GM12865 (cell line): ENCODE measurements around the gene ATP8A1.

Experiments
- DNase-seq: peaks from one replicate; pipeline ENCODE4 v3.0.0; 2010; ENCODE audit warnings: low read depth
- H3K4me3 ChIP-seq: 2 replicates; pipeline ENCODE4 v1.5.1; 2011; ENCODE audit warnings: mild to moderate bottlenecking, low read depth, low read length, control low read depth
- TF ChIP-seq, protein P1 (sequence below): IDR thresholded peaks from 2 replicates; pipeline ENCODE4 v1.5.1; 2011; ENCODE audit warnings: low read length, control low read depth, low read depth, inconsistent platforms; ENCODE audit not compliant: insufficient read depth; ENCODE audit errors: missing control alignments

ATP8A1 gene

DNA sequence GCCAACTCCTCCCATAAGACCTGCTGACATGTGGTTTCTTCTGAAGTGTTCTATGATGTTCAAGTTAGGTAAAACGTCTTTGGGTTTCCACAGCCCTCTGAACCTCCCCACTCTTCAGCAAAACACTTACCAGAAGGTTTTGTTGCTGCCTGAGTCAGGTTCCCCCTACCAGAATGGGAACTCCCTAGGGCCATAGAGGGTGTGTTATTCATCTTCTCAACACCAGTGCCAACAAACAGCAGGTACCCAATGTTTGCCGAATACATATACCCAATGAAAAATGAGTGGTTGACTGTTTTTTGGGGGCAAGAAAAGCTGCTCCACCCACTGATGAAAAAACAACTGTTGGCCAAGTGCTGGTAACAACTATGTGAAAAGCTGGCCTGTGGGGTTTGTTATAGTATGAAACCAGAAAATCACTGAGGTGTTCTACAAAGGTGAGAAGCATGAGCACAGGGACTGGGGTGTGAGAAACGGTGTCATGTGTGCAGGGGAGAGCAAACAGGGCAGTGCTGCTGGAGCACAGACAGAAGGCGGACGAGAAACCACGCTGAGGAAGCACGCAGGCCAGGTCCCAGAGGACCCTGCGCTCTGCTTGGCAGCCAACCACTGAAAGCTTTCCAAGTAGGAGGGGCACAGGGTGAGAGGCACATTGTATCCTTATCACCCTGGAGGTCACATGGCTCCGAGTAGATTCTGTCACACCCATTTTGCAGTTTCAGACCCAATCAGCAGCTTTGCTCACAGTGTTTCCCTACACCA, 28.8 kb downstream of the ATP8A1 start:
- TF ChIP-seq, protein P1, sequence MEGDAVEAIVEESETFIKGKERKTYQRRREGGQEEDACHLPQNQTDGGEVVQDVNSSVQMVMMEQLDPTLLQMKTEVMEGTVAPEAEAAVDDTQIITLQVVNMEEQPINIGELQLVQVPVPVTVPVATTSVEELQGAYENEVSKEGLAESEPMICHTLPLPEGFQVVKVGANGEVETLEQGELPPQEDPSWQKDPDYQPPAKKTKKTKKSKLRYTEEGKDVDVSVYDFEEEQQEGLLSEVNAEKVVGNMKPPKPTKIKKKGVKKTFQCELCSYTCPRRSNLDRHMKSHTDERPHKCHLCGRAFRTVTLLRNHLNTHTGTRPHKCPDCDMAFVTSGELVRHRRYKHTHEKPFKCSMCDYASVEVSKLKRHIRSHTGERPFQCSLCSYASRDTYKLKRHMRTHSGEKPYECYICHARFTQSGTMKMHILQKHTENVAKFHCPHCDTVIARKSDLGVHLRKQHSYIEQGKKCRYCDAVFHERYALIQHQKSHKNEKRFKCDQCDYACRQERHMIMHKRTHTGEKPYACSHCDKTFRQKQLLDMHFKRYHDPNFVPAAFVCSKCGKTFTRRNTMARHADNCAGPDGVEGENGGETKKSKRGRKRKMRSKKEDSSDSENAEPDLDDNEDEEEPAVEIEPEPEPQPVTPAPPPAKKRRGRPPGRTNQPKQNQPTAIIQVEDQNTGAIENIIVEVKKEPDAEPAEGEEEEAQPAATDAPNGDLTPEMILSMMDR, result no peak
- peak; percentile 96 for DNase-seq
- peak overlapping the region; percentile 39 for H3K4me3 ChIP-seq

GRCh38 chr4:42626629-42627146, 30.2 kb downstream of the ATP8A1 start:
- peak overlapping the region; percentile 39 for H3K4me3 ChIP-seq
- DNase-seq, result peak; percentile 31
- TF ChIP-seq, protein P1, result no peak

DNA sequence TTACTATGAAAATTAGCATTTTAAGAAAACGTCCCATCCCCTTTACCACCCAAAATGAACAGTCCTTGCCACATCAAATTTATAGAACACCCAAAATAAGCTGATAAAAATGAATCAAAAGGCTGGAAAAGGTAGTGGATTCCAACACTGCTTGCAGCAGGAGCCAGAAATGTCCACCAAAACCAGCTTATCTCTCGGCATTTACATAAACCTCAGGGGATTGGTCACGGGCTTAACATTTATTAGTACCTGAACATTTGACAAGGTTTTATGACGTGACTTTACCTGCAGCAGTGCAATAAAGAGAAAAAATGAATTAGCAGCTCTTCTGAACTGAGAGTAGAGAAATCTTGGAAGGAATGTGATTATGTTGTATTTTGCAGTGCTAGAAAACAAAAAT, 31.6 kb downstream of the ATP8A1 start:
- no peak for DNase-seq
- TF ChIP-seq, protein P1, result no peak
- no peak overlapping the region for H3K4me3 ChIP-seq

- DNase-seq, result no peak
- H3K4me3 ChIP-seq, result no peak overlapping the region
- TF ChIP-seq, protein P1, result no peak
Measured at GRCh38 chr4:42624551-42624950, 32.4 kb downstream of the ATP8A1 start.

- H3K4me3 ChIP-seq, result no peak overlapping the region
- DNase-seq, result no peak
- TF ChIP-seq, protein P1, result no peak
Measured at GRCh38 chr4:42618023-42618422, 38.9 kb downstream of the ATP8A1 start.

- H3K4me3 ChIP-seq, result no peak overlapping the region
- no peak for DNase-seq
- TF ChIP-seq, protein P1, result no peak
Measured at GRCh38 chr4:42617030-42617429, 39.9 kb downstream of the ATP8A1 start.

DNA sequence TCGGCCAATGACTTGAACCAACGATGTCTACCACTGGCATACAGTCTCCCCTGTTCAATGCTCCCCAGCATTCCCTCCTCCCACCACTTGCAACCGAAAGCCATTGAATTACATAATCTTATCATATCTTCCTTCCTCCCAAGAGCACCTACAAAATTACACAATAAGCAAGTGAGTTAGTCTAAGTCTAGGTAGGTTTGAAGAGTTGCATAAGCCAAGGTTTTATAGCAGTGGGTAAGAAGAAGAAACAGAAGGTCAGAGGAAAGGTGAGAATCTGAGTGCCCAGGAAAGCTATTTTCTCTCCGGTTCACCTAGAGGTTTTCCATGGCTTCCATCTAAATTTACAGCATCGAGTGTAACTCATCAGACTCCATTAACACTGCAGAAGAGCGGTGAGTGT, 40.3 kb downstream of the ATP8A1 start:
- DNase-seq, result no peak
- TF ChIP-seq, protein P1, result no peak
- no peak overlapping the region for H3K4me3 ChIP-seq
